Measurements from ENCODE around the gene RIGI. TPM values are rescaled to one million over a fixed set of nuclear protein-coding genes. Genes with fewer than 3 reads are reported as not detected.

The RIGI gene
- total RNA-seq, 4 donors from 2014 or later: 4.2 to 9.3 (median 7.4) TPM

Other genes with a start within 250 kb of the RIGI start
- 10 to 100 TPM; 18.2 to 25.1 (median 19.9) TPM for gene ACO1, start 141.6 kb downstream of the RIGI start, total RNA-seq
- 1 to 10 TPM; 3.9 to 8.1 (median 6.8) TPM for gene SMIM27, start 26.1 kb upstream of the RIGI start, total RNA-seq
- 10 to 100 TPM; 19.2 to 29.0 (median 23.6) TPM for gene TOPORS, start 26.4 kb upstream of the RIGI start, total RNA-seq
- 10 to 100 TPM; 29.9 to 61.0 (median 41.1) TPM for gene NDUFB6, start 47.0 kb upstream of the RIGI start, total RNA-seq
- gene TAF1L, start 109.5 kb upstream of the RIGI start, total RNA-seq: under 1 TPM in 3 of 4 donors, not detected in 1; 0.08 to 0.24 (median 0.08) TPM